ENCODE measurements around the gene RARS2.

RARS2 gene

DNA sequence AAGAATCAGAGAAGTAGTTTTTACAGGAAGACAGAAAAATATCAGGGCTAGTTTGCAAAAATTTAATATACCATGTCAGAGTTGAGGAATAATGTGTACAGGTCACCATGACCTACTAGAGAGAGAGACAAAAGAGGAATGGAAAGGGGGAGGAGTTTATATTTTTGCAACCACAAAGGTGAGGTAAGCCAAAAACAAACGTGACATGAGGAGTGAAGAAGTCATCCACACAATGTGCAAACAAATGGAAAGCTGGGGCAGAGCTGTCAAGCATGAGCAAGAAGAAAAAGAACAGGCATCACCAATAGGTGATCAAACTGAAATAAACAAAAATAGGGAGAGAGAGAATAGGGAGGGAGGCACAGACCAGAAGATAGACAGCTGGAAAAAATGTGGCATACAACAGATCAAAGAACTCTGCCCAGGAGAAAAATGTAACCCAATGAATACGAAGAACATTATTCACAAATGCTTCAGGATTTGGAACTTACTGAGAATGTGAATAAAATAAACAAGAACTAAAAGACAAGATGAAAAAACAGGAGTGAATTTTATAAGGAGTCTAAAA lies 15.5 kb downstream of the RARS2 start:
- DNase-seq (ENCODE audit: low read depth) = no peak

DNA sequence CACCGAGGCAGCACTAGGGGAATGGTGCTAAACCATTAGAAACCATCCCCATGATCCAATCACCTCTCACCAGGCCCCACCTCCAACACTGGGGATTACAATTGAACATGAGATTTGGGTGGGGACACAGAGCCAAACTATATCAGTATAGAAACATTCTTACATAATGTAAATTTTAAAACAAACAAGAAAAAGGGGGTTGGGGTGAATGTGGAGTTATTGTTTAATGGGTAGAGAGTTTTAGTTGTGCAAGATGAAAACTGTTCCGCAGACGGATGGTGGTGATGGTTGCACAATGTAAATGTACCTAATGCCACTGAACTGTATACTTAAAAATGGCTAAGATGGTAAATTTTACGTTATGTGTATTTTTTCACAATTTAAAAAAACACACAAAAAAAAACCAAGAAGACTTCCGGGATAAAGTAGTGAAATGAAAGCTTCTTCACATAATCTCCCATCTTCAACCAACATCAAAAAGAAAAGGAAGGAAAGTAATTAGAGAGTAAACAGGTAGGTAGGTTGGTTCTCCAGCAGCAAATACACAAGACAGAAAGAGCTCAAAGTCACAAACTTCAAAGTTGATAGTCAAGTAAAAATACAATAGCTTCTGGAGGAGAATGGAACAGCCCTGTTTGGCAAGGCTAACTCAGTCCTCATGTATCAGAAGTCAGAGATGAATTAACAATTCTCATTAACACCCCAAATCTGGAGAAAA lies 16.3 kb downstream of the RARS2 start:
- DNase-seq (ENCODE audit: low read depth) = no peak

DNA sequence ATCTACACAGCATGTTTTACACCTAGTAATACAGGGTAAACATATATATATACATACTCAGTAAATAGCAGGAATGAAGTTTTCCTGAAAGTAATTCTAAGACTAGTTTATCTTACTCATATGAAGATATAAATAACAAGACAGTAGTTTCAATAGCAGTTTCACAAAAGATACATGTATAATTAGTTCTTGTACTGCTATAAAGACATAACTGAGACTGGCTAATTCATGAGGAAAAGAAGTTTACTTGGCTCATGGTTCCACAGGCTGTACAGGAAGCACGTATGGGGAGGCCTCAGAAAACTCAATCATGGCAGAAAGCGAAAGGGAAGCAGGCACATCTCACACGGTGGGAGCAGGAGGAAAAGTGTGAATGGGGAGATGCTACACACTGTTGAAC lies 16.9 kb downstream of the RARS2 start:
- no peak for DNase-seq (ENCODE audit: low read depth)

DNA sequence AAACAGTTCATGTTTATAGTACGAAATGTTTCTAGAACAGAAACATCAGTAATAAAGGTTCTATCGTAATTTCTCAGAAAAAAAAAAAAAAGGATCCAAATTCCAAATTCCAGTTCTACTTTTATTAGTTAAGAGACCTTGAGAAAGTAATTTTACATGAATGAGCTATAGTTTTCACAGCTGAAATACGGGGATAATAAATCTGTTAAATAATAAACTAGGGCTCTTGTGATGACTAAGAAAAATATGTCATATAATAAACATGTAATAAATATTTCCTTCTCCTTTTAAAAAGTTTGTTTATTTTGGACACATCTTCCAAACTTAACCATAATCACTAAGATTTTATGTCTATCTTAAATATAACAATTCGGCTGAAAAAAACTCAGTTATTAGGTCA lies 17.8 kb downstream of the RARS2 start:
- no peak for DNase-seq (ENCODE audit: low read depth)

DNA sequence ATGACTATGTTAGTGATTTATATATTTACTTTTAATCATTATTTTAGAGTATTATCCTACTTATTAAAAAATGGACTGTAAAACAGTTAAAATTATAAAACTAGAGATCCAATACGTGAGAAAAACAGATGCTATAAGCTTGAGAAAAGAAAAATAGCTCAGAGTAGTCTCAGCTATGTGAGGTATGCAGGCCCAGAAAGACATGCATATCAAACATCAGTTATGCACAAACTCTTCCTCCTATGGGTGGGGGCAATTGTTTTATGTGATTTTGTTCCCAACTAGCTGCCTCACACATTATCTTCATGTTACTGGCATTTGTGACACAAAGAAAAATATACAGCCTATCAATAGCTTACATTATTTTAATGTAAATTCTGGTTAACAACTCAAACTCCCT lies 28.8 kb downstream of the RARS2 start:
- DNase-seq (ENCODE audit: low read depth) = no peak

DNA sequence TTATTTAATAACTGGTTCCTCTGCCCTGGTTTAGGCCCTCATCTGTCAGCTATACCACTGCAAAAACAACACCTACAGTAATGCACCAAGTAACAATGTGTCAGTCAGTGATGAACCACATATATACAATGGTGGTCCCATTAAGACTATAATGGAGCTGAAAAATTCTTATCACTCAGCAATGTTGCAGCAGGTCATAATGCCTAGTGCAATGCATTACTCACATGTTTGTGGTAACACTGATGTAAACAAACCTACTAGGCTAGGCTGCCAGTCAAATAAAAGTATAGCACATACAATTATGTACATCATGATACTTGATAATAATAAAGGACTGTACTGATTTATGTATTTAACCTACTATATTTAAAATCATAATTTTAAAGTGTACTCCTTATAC lies 31.3 kb downstream of the RARS2 start:
- no peak for DNase-seq (ENCODE audit: low read depth)

DNA sequence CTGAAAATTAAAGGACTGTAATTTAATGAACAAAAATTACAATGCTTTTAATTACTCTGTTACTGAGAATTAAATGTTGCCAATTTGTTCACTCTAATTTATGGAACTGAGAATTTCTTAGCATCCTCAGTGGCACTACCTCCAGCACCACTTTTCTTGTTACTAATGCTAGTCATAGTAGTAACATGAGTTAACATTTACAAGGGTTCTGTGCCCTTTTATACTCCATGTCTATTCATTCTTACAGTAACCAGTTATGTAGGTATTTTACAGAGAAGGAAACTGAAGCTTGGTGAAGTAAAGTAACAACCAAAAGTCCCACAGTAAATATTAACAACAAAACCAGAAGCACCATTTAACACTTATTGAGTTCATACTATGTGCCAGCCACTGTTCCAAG lies 34.3 kb downstream of the RARS2 start:
- DNase-seq (ENCODE audit: low read depth) = no peak

DNA sequence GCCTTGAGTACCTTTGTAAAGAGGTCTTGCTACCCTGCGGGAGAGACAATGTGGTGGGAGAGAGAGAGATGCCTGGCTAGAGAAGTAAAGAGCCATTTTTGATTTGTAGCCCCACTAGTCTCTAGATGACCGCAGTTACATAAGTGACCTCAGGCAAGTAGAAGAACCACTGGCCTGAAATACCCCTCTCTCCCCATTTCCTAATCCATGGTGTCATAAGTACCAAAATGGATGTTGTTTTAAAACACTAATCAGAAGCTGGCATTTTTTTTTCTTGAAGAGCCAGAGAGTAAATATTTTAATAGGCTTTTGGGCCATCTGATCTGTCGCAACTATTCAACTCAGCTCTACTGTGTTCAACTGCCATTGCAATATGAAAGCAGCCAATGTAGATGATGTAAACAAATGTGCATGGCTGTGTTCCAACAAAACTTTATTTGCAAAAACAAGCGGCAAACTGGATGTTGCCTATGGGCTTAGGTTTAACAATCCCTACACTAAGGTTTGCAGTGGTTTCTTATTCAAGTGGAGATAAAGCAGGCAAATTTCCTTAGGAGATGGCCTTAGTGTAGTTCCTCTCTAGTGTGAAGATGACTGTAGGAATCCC lies 36.5 kb downstream of the RARS2 start:
- DNase-seq (ENCODE audit: low read depth) = no peak

DNA sequence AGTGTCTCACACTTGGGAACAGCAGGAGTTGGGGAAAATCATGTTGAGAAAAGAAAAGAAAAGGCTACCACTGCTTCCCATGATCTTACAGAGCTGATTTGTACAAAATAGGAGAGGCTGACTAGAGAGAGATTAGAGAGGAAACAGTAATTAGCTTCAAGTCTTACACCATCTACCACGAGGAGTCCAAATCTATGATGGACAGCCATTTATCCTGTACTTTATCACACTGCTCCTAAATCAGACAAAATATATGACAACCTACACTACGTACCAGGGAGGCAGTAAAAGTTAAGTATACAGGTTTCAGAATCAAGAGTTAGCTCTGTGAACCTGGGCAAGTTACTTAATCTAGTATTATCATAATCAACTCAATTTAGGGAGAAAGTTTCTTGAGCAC lies 38.0 kb downstream of the RARS2 start:
- no peak for DNase-seq (ENCODE audit: low read depth)

DNA sequence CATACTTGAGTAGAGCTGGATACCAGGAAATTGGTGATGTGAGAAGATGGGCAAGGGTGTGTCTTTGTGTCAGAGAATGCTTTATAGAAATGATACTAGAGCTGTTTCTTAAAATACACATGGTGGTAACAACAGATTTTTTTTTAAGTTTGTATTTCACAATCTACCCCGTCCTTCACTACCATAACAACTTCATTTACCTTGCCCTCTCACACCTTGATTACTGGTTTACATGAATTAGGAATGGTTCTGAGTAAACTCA lies 45.4 kb downstream of the RARS2 start:
- no peak for DNase-seq (ENCODE audit: low read depth)

DNA sequence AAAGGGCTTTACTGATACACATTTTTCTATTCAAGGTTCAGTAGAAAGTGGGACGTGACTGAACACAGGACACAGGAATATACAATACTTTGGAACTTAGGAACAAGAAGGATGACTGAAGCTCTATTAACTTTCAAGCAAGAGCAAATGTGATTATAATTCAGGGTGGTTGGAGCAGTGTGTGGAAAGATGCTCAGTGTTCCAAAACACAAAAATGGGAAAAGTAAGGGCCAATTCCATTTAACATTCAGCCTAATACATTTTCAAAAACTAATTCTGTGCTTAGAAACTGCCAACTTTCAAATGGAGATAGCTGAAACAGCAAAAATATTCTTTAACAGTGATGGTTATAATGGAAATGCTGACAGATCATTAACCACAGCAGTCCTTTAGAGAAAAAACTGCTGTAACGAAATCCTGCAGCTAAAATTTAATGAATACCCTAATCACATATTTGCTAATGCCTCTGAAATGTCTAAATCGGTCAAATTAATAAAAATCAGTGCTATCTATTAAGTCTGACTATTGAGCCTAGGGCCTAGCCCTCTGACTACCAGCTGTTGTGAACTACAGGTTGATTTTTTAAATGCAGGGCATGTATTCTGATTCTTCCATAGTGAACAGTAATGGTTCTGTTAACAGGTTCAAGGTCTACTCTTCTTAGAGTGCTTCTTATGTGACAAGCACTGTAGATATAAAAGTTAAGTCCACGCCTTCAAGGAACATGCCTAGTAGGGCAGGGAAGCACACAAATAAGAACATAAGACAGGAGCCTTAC lies 45.9 kb downstream of the RARS2 start:
- DNase-seq (ENCODE audit: low read depth) = no peak

DNA sequence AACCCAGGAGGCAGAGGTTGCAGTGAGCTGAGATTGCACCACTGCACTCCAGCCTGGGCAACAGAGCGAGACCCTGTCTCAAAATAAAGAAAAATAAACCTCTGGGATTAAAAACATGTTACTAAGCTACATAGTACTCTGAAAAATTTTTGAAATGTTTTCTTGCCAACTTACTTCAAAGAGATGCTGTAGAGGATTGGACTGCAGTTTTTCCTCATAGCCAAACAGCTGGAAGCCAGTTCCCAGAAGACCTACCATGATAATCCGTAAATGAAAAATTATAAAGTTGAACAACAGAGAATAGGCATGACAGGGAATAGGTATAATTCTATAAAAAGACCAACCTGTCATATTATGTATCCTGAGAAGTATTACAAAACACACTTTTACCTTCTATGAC lies 48.0 kb downstream of the RARS2 start:
- no peak for DNase-seq (ENCODE audit: low read depth)

DNA sequence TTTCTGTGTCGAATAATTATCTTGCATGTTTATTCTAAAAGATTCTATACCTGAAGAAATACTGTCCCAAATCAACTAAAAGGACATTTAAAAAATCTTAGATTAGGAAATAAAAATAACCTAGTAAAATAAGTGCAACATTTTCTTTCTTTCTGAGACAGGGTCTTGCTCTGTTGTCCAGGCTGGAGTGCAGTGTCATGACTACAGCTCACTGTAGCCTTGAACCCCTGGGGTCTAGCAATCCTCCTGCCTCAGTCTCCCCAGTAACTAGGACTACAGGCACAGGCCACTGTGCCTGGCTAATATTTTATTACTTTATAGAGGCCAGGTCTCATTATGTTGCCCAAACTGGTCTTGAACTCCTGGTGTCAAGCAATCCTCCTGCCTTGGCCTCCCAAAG lies 48.7 kb downstream of the RARS2 start:
- no peak for DNase-seq (ENCODE audit: low read depth)

DNA sequence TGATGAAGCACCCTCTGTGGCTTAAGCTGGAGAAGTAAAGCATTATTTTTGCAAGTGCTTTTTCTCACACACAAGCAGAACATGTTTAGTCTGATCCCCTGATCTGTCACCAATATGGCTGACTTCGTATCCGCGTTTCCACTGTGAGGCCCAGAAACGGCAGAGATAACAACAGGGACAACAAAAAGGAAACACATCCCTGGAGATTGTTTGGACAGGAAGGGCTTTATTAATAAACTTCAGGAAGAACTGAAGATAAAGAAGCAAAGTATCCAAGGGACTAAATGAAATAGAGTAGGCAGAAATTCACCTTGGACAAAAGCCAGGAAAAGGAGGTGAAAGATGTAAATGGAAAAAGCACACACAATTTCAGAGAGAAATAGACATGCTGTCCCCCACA lies 49.2 kb downstream of the RARS2 start:
- no peak for DNase-seq (ENCODE audit: low read depth)

DNA sequence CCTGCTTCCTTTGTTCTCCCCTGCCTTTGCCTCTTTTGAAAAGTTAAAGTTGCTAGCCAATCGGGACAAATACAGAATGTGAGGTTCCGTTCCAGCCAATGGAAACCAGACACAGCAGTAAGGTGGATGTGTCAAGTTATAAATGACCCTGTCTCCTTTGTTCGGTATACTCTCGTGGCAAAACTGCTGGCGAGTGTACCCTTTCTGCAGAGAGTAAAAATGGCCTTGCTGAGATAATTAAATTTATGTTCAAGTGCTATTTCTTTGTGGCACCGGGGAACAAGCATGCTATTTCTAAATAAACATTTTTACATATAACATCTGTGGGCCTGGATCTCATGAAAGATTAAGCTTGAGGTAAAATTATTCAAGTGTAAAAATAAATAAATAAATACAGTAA lies 50.2 kb downstream of the RARS2 start:
- DNase-seq (ENCODE audit: low read depth) = no peak

DNA sequence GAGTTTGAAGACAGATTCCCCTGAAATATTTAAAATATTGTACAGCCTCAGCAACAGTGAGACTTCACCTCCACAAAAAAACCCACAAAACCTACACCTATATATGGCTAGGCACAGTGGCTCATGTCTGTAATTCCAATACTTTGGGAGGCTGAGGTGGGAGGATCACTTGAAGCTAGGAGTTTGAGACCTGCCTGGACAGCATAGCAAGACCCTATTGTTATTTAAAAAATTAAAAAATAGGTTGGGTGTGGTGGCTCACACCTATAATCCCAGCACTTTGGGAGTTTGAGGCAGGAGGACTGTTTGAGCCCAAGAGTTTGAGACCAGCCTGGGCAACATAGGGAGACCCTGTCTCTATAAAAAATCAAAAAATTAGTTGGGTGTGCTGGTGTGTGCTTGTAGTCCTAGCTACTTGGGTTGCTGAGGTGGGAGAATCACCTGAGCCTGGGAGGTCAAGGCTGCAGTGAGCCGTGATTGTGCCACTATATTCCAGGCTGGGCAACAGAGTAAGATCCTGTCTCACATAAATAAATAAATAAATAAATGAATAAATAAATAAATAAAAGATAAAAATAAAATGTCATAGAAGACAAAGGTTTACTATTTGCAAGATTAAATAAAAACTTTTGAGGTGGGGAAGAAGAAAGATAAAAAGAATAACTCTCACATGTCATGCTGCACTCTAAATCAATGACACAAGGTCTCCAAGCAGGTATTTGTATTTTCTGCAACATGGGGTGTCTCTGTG lies 51.1 kb downstream of the RARS2 start:
- DNase-seq (ENCODE audit: low read depth) = no peak

DNA sequence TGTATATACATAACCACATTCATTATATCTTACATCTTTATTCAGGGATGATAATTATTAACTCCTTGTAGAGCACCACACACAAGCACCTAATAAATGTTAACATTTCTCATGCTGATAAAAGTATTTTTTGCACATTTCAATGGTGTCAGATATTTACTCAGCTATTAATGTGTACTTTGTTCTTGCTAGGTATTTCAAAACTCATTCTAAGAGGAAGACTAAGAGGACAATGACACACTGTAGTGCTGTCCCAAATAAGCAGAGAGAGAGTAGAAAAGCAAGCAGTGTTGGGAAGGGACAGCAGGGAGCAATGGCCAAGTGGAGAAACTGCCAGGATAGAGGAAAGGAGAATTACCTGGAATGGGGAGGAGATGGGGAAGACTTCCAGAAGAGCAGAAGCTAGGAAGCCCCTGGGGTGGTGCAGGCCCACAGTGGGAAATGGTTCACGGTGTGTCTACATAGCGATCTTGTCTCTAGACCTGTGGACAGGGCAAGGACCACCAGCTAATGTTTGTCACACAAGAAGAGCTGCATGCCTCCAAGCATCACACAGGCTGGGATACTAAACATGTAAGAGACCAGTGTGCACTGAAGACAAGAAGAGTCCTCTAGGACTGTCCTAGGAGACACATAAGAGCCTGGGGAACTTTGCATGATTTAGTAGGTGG lies 55.3 kb downstream of the RARS2 start:
- no peak for DNase-seq (ENCODE audit: low read depth)

DNA sequence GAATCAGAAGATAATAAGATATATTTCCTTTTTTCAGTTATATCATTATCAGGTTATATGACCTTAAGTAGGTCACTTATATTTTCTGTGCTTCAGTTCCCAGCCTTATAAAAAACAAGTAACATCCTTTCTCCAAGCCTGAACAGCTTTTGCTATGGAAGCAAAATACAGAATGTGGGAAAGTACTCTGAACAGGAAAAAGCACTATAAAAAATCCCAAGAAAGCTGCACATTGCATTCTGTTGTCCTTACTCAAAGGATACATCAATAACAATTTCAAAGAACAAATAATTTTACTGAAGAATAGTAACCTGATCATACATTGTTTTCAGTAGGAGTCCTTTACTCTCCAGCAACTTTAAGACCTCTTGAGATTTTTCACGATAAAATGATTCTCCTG lies 60.6 kb downstream of the RARS2 start:
- no peak for DNase-seq (ENCODE audit: low read depth)

DNA sequence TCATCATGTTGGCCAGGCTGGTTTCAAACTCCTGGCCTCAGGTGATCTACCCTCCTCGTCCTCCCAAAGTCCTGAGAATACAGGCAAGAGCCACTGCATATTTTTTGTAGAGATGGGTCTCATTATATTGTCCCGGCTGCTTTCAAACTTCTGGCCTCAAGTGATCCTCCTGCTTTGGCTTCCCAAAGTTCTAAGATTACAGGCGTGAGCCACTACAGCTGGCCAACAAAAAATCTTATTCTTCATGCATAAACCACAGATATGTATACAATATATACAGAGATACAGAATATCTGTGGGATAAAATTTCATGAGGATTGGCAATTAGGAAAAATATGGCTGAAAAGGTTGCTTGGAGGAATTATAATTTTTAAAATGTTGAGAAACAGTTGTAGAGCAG lies 67.1 kb downstream of the RARS2 start:
- DNase-seq (ENCODE audit: low read depth) = no peak

DNA sequence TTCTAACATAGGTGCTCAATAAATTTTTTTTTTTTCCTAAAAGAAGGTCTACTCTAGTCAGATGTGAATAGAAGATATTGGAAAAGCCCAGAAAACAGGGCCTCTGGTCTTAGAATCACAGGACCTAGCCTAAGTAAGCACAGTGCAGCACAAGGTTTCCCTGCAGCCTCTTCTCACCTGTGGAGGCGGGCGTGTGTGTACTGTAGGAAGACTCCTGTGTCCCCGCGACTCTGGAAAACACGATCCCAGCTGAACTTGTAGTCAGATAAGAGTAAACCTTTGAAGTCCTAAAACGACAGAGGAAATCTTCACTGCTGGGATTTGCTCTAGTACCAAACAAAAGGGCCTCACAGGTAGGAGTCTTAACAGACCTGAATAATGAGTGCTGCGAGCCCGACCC lies 71.3 kb downstream of the RARS2 start:
- DNase-seq (ENCODE audit: low read depth) = no peak

DNA sequence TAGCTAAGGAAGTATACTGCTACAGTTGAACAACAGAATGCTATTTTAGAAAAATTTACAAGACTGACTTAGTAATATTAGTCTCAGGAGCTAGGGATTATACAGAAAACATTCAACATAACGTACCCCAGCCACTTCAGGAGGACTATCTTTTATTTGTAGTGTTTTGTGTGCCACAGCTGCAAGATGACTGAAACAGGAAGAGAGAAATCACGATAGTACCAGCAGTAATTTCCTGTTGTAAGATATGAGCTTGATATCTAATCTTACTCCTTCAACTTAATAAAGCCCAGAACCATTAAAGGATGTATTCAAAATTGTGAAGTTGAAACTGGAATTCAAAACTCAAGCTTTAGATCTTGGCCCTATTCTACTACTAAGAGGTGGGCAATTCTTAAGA lies 75.0 kb downstream of the RARS2 start:
- no peak for DNase-seq (ENCODE audit: low read depth)

DNA sequence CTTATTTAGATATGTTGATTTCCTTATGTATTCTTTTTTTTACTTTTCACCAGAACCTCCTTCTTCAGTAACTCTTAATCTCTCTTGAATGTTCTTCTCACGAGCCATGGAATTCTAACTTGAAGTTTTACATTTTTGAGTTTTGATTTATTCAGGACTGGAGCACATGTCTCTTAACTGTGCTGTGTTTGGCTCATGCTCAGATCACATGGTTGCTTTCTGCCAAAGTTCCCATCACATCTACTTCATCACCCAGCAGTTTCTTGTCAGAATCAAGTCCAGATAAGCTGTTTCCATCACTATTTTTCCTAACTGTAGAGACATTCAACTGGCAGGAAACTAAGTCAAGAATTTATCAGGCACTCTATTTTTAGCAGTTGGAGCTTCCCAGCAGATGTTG lies 85.3 kb downstream of the RARS2 start:
- DNase-seq (ENCODE audit: low read depth) = no peak
